Activated CD8-positive, alpha-beta memory T cell treated with anti-CD3 and anti-CD28 coated beads for 4 hours (primary cell): ENCODE data around the gene NR3C1.
"Not testable (repeated sequence)": the region's sequence is repeated elsewhere in the genome, so short reads cannot be mapped to it uniquely, and the experiment has no call there.

Experiments
- DNase-seq, 2 donors: peaks; one replicate each; pipeline ENCODE4 v3.0.0-alpha.2; 2020; ENCODE audit warnings: low read depth in 2 of 2

The NR3C1 gene

DNA sequence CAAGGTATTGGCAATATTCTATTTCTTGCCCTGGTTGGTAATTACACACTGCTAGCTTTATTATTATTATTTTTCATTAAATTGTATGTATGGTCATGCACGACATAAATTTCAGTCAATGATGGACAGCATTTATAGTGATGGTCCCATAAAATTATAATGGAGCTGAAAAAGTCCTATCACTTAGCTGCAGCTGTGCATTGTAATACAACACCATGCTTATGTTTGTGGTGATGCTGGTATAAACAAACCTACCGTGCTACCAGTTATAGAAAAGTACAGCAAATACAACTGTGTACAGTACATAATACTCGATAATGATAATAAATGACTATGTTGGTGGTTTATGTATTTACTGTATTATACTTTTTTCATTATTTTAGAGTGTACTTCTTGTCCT is 65.5 kb downstream of the NR3C1 start:
- DNase-seq = no peak

DNA sequence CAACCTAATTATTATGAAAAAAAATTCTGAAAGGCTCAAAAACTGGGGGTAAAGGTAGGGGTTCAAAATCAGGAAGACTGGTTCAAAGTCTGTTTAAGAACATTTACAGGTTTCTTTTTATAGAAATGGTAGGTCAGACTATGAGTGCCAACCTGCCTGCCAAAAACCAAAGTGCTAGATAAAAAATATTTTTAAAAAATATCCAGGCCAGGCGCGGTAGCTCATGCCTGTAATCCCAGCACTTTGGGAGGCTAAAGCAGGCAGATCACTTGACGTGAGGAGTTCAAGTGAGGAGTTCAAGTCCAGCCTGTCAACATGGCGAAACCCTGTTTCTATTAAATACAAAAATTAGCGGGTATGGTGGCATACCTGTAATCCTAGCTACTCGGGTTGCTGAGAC is 67.0 kb downstream of the NR3C1 start:
- no peak for DNase-seq

DNA sequence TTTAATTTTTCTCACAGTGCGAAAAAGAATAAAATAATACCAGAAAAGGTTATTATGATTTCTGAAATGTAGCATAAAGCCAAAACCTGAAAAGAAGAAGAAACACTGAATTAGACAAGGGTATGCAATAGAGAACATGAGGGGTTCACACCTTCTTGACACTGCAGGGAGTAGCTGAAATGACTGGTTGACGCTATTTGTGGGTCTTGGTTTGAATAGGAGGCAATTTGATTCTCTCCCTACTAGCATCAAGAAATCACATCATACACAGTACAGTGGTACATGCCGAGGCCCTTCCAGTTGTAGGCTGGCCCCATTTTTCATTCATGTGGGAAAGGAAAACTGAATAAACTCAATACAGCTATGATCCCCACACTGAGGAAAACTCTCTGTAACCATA is 68.6 kb downstream of the NR3C1 start:
- DNase-seq = no peak

DNA sequence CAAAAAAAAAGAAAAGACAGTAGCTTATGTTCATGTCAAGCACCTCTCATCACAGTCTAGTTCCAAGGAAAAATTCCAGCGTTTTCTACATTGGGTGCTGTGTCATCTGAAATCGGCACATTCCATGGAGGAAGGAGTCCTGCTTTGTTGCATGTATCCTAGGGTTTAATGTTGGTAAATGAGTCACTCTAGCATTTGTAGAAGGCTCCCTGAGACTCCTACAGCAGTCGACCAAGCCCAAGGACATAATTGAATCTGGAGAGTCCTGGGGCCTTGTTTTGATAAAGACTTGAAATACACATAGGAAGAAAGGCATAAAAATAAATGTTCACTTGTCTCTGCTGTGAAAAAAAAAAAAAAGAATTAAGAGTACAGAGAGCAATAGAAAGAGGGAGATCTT is 69.1 kb downstream of the NR3C1 start:
- not testable (repeated sequence) for DNase-seq

- no peak for DNase-seq
Measured at GRCh38 chr5:143331956-143332355, 71.5 kb downstream of the NR3C1 start.

GRCh38 chr5:143329843-143330242 is 73.6 kb downstream of the NR3C1 start:
- DNase-seq = no peak

DNA sequence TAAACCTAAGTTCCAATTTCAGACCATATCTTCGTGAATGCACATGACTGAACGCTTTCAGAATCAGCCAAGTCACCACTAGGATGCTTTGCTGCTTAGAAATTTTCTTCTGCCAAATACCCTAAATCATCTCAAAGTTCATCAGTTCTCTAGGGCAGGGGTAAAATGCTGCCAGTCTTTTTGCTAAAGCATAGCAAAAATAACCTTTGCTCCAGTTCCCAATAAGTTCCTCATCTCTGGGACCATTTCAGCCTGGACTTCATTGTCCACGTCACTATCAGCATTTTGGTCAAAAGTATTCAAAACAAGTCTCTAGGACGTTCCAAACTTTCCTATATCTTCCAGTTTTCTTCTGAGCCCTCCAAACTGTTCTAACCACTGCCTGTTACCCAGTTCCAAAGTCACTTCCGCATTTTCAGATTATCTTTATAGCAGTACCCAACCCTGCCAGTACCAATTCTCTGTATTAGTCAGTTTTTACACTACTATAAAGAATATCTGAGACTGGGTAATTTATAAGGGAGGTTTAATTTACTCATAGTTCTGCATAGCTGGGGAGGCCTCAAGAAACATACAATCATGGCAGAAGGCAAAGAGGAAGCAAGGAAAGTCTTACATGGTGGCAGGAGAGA is 74.8 kb downstream of the NR3C1 start:
- DNase-seq = no peak

- not testable (repeated sequence) for DNase-seq
Measured at GRCh38 chr5:143325086-143325485, 78.4 kb downstream of the NR3C1 start.

DNA sequence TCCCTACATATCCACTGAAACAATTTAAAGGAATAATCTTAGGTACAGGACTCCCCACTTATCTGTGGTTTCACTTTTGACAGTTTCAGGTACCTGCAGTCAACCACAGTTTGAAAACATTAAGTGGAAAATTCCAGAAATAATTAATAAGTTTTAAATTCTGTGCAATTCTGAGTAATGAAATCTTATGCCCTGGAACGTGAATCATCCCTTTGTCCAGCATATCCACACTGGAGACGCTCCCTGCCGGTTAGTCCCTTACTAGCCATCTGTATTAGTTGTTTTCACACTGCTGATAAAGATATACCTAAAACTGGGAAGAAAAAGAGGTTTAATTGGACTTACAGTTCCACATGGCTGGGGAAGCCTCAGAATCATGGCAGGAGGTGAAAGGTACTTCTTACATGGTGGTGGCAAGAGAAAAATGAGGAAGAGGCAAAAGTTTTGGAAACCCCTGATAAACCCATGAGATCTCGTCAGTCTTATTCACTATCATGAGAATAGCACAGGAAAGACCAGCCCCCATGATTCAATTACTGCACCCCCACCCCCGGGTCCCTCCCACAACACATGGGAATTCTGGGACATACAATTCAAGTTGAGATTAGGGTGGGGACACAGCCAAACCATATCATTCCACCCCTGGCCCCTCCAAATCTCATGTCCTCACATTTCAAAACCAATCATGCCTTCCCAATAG is 80.4 kb downstream of the NR3C1 start:
- DNase-seq = not testable (repeated sequence)

DNA sequence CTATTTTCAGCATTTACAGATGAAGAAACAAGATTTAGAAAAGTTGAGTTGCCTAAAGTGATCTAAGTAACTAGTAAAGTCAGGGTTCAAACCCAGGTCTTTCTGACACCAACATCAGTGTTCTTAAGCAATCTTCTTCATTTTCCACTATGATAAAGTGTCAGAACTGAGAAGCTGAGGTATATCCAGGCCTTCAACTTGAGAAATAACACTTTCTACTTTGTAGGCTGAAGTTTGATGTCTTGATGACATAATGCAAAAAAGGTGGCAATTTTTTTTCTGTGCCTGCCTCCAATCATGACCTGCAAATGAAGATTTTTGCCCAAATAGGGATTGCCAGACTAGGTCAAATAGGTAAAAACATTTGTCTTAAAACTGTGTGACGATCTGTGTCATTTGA is 81.3 kb downstream of the NR3C1 start:
- DNase-seq = no peak

DNA sequence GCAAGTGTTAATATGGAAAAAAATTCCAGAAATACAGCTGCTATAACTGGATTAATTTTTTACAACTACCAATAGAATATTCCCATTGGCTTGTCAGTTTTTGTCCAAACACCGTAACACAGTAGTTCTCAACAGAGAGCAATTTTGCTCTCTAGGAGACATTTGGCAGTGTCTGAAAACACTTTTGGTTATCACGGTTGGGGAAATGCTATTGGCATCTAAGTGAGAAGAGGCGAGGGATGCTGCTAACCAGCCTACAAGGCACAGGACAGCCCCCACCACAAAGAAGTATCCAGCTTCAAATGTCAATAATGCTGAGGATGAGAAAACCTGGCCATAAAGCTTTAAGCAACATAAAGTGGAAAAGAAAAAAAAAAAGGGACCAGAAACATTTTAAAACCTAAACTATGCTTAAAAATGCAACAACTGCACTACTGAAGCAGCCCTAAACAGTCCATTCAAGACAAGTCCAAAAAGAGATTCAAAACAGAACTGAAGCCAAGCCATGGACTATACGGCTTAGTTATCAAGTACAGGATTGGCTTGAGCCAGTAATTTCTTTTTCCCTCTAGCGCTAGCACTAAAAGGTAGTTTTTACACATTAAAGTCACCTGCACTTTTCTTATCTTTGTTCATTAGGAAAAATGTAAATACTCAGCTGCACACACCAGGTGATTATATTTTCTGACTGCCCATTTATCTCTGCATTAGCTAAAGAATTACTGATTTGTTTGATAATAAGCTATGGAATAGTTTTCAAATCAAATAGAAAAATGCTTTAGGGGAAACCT is 83.9 kb downstream of the NR3C1 start:
- no peak for DNase-seq

DNA sequence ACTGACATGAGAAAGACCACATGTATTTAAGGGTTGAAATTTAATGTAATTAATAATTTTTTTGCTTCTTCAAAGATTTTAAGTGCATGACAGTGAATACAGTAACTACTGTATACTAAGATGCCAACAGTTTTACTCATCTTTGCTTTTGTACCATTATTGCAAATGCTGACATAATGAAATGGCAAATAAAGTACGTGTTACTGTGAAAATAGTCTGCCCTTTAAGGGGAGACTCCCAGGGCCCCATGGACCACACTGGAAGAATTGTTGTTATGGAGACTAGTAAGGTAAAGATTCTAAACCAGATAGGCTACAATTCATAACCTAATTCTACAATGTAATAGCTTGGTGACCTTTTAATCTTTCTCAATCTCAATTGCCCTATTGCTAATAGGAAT is 84.7 kb downstream of the NR3C1 start:
- DNase-seq = no peak

GRCh38 chr5:143318270-143318669 is 85.2 kb downstream of the NR3C1 start:
- no peak for DNase-seq

- no peak for DNase-seq
Measured at GRCh38 chr5:143316844-143317631, 86.4 kb downstream of the NR3C1 start.

- DNase-seq = no peak
Measured at GRCh38 chr5:143316337-143316736, 87.1 kb downstream of the NR3C1 start.

DNA sequence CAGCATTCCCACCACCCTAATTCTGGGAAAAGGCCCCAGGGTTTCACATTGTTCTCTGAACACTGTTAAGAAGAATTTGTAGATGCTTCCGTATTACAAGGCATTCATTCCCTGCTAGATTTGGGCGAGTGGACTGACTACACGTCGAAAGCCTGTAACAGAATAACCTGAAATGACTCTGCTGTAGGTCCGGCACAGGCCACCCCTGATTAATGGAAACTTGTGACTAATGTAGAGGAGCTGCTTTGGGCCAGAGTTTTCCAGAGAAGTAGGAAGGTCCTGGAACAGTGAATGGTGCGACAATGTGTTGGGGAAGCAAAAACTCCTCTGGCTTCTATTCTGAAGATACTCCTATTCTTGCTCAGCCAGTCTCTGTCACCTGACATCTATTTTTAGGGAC is 87.6 kb downstream of the NR3C1 start:
- no peak for DNase-seq

- no peak for DNase-seq
Measured at GRCh38 chr5:143315214-143315613, 88.3 kb downstream of the NR3C1 start.

- no peak for DNase-seq
Measured at GRCh38 chr5:143314659-143315058, 88.8 kb downstream of the NR3C1 start.

DNA sequence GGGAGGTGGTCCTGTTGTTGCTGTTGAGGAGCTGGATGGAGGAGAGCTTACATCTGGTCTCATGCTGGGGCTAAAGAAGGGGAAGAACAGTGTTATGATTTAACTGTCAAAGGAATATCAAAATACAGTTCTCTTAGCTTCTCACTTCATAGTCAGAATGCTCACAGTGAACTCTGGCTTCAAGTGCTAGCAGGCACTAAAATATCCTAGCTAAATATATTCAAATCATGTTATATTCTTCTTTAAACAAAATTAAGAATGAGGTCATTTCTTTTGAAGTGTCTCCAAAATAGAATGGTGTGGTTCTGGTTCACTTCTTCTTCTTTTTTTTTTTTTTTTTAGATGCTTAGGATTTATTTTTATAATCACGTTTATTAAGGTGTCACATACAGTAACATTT is 89.4 kb downstream of the NR3C1 start:
- DNase-seq = no peak

GRCh38 chr5:143313298-143313852 is 90.1 kb downstream of the NR3C1 start:
- no peak for DNase-seq

DNA sequence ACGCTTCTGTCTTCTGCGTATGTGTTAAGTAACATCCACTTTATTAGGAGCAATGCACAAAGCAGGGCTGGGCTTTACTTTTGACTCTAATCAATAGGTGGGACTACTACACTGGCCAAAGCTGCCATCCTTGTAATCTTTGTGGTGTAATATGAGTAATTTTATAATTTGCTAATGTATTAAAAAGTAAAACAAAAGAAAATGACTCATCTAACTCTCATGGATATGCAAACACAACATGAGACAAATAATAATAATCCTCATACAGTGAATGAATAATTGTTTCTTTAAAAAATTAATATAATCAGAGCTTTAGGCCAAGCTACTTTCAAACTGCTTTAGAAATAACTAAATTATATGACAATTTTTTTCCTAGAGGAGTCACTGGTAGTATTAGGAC is 90.7 kb downstream of the NR3C1 start:
- DNase-seq = no peak

DNA sequence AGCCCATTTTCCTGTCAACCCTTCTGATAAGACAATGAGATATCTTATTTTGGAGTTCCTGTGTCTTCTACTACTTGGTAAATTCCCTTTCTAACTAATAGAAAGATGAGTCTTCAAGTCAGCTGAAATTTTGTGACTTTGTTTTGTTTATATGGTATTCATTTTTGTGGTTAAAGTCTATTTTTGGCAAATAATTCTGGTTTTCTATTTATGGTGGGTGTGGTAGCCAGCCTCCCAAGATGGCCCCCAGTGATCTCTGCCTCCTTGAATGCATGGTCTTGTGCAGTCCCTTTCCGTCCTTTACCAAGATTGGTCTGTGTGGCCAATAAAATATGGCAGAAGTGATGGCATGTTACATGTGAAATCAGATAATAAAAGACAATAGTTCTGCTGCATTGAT is 91.5 kb downstream of the NR3C1 start:
- no peak for DNase-seq
